ENCODE results near the gene KCTD5. TPM values are rescaled to one million over a fixed set of nuclear protein-coding genes. Genes with fewer than 3 reads are reported as not detected.

The KCTD5 gene
- total RNA-seq, 3 donors from 2014 or later = 8.6 to 19.6 (median 18.4) TPM

GRCh38 chr16:2698103-2698870 is 16.0 kb downstream of the KCTD5 start:
- no peaks in the 10 kb centered on the region for H3K9me3 ChIP-seq
- no peak for DNase-seq (ENCODE audit: low spot score in 2 of 2)
- H3K36me3 ChIP-seq = peaks cover 15% of the 10 kb centered on the region
- intact Hi-C loops (cut with DNase I; ENCODE audit: low total_unique reads) = no loop called here
- H3K27ac ChIP-seq = no peak overlapping the region
- H3K4me3 ChIP-seq = no peak overlapping the region
- TF ChIP-seq CTCF (IDR thresholded peaks at IDR 0.05) (no peak), POLR2A (IDR thresholded peaks at IDR 0.05) (no peak), POLR2AphosphoS5 (IDR thresholded peaks at IDR 0.05) (no peak)
- no peaks in the 10 kb centered on the region for H3K27me3 ChIP-seq
- H3K4me1 ChIP-seq = peaks cover 0 to 7% of the 10 kb centered on the region in 2 donors

- intact Hi-C loops (cut with DNase I; ENCODE audit: low total_unique reads) = no loop called here
- peaks cover 15% of the 10 kb centered on the region for H3K36me3 ChIP-seq
- no peak overlapping the region for H3K4me3 ChIP-seq
Observed at GRCh38 chr16:2698965-2699750, 16.8 kb downstream of the KCTD5 start.

GRCh38 chr16:2699791-2700600 is 17.7 kb downstream of the KCTD5 start:
- H3K4me1 ChIP-seq = peaks cover 0 to 8% of the 10 kb centered on the region in 2 donors
- DNase-seq (ENCODE audit: low spot score in 2 of 2) = no peak
- intact Hi-C loops (cut with DNase I; ENCODE audit: low total_unique reads) = no loop called here
- TF ChIP-seq CTCF (IDR thresholded peaks at IDR 0.05) (no peak), POLR2AphosphoS5 (IDR thresholded peaks at IDR 0.05) (no peak), POLR2A (IDR thresholded peaks at IDR 0.05) (no peak)
- no peak overlapping the region for H3K27ac ChIP-seq
- H3K36me3 ChIP-seq = peaks cover 15% of the 10 kb centered on the region
- H3K4me3 ChIP-seq = no peak overlapping the region
- no peaks in the 10 kb centered on the region for H3K27me3 ChIP-seq
- H3K9me3 ChIP-seq = no peaks in the 10 kb centered on the region

More at GRCh38 chr16:2698965-2699750, 16.8 kb downstream of the KCTD5 start:
- TF ChIP-seq POLR2AphosphoS5 (IDR thresholded peaks at IDR 0.05) (no peak), POLR2A (IDR thresholded peaks at IDR 0.05) (no peak), CTCF (IDR thresholded peaks at IDR 0.05) (no peak)
- Histone ChIP-seq H3K9me3 (no peaks in the 10 kb centered on the region), H3K27me3 (no peaks in the 10 kb centered on the region), H3K27ac (no peak overlapping the region), H3K4me1 (peaks cover 0 to 8% of the 10 kb centered on the region in 2 donors)
- DNase-seq (ENCODE audit: low spot score in 2 of 2) = no peak

- Histone ChIP-seq H3K27me3 (no peaks in the 10 kb centered on the region), H3K36me3 (peaks cover 15% of the 10 kb centered on the region), H3K4me3 (no peak overlapping the region), H3K27ac (no peak overlapping the region), H3K4me1 (peaks cover 0 to 8% of the 10 kb centered on the region in 2 donors), H3K9me3 (no peaks in the 10 kb centered on the region)
- intact Hi-C loops (cut with DNase I; ENCODE audit: low total_unique reads) = no loop called here
- no peak for DNase-seq (ENCODE audit: low spot score in 2 of 2)
- TF ChIP-seq CTCF (IDR thresholded peaks at IDR 0.05) = no peak
Observed at GRCh38 chr16:2700786-2701185, 18.5 kb downstream of the KCTD5 start.
